ENCODE measurements around the gene NT5DC2.

Gene NT5DC2

GRCh38 chr3:52524752-52525679 lies 8.6 kb downstream of the NT5DC2 start:
- peak; percentile 19 for DNase-seq (ENCODE audit: low spot score)

GRCh38 chr3:52524258-52524751 lies 9.4 kb downstream of the NT5DC2 start:
- DNase-seq (ENCODE audit: low spot score) = no peak

DNA sequence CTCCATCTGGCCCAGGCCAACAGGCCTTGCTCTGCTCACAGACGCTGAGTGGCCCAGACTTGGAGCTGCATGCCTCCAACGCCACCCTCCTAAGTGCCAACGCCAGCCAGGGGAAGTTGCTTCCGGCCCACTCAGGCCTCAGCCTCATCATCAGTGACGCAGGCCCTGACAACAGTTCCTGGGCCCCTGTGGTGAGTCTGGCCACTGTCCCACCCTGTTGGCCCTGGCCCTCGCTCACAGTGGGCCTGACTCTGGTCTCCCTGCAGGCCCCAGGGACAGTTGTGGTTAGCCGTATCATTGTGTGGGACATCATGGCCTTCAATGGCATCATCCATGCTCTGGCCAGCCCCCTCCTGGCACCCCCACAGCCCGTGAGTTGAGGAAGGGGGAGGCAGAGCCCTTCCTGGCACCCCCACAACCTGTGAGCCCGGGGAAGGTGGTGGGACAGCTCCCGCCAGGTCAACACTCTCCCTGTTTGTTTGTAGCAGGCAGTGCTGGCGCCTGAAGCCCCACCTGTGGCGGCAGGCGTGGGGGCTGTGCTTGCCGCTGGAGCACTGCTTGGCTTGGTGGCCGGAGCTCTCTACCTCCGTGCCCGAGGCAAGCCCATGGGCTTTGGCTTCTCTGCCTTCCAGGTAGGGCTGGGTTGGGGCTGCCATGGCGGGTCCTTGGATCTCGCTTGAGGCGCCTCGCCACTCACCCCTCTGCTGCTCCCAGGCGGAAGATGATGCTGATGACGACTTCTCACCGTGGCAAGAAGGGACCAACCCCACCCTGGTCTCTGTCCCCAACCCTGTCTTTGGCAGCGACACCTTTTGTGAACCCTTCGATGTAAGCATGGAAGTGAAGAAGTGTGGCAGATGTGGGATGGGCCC lies 10.0 kb downstream of the NT5DC2 start:
- DNase-seq (ENCODE audit: low spot score) = peak; percentile 22

- DNase-seq (ENCODE audit: low spot score) = no peak
Observed at GRCh38 chr3:52522651-52523251, 10.9 kb downstream of the NT5DC2 start.

DNA sequence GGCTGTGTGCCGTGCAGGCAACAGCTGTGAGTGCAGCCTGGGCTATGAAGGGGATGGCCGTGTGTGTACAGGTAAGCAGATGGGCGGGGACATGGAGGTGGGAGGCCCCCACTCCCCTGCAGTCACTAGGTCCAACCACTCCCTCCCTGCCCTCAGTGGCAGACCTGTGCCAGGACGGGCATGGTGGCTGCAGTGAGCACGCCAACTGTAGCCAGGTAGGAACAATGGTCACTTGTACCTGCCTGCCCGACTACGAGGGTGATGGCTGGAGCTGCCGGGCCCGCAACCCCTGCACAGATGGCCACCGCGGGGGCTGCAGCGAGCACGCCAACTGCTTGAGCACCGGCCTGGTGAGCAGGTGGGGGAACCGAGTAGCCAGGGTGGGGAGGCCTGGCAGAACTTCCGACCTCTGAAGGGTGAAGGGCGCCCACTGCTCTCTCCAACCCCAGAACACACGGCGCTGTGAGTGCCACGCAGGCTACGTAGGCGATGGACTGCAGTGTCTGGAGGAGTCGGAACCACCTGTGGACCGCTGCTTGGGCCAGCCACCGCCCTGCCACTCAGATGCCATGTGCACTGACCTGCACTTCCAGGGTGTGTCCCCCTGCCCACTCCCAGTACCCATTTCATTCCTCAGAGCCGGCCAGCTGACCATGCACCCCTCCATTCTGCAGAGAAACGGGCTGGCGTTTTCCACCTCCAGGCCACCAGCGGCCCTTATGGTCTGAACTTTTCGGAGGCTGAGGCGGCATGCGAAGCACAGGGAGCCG lies 11.6 kb downstream of the NT5DC2 start:
- DNase-seq (ENCODE audit: low spot score) = no peak

GRCh38 chr3:52521488-52521824 lies 12.2 kb downstream of the NT5DC2 start:
- DNase-seq (ENCODE audit: low spot score) = no peak

GRCh38 chr3:52520716-52521487 lies 12.8 kb downstream of the NT5DC2 start:
- DNase-seq (ENCODE audit: low spot score) = no peak

- DNase-seq (ENCODE audit: low spot score) = no peak
Observed at GRCh38 chr3:52520141-52520667, 13.5 kb downstream of the NT5DC2 start.

- no peak for DNase-seq (ENCODE audit: low spot score)
Observed at GRCh38 chr3:52519445-52520140, 14.1 kb downstream of the NT5DC2 start.

GRCh38 chr3:52518723-52519444 lies 14.8 kb downstream of the NT5DC2 start:
- peak; percentile 94 for DNase-seq (ENCODE audit: low spot score)

- no peak for DNase-seq (ENCODE audit: low spot score)
Observed at GRCh38 chr3:52517796-52518722, 15.6 kb downstream of the NT5DC2 start.

- DNase-seq (ENCODE audit: low spot score) = no peak
Observed at GRCh38 chr3:52516509-52517195, 17.0 kb downstream of the NT5DC2 start.

GRCh38 chr3:52515192-52515591 lies 18.5 kb downstream of the NT5DC2 start:
- no peak for DNase-seq (ENCODE audit: low spot score)

DNA sequence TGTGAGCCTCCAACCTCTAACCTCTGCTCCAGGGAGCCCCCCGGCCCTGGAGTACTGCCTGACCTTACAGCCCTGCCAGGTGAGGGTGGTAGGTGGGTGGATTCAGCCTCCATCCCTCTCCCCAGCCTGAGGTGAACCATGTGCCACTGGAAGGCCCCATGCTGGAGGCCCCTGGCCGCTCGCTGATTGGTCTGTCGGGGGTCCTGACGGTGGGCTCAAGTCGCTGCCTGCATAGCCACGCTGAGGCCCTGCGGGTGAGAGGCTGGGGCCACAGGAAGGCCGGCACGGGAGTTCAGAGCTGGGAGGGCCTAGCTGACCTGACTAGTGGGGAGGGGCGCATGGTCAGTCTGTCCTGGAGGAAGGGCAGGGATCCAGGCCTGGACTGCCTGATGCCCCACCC lies 19.1 kb downstream of the NT5DC2 start:
- no peak for DNase-seq (ENCODE audit: low spot score)

GRCh38 chr3:52513281-52513680 lies 20.4 kb downstream of the NT5DC2 start:
- DNase-seq (ENCODE audit: low spot score) = no peak

- no peak for DNase-seq (ENCODE audit: low spot score)
Observed at GRCh38 chr3:52512727-52513126, 20.9 kb downstream of the NT5DC2 start.

GRCh38 chr3:52512105-52512504 lies 21.6 kb downstream of the NT5DC2 start:
- DNase-seq (ENCODE audit: low spot score) = no peak

DNA sequence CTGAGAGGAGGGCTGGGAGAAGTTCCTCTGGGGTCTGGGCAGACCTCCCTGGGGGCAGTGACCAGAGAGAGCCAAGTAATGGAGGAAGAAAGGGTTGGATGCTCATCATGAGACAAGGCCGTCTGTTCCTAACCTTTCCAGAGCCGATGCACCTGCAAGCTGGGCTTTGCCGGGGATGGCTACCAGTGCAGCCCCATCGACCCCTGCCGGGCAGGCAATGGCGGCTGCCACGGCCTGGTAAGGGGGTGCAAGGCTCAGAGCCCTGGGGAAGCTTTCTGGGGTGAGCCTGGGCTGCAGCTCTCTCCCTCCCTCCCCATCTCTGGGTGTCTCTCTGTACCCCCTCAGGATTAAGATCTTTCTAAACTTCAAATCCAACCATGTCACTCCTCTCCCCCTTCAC lies 22.1 kb downstream of the NT5DC2 start:
- DNase-seq (ENCODE audit: low spot score) = no peak
